ENCODE data around the gene SMARCD2.
"Not testable (repeated sequence)": the region's sequence is repeated elsewhere in the genome, so short reads cannot be mapped to it uniquely, and the experiment has no call there.

- TF ChIP-seq CTCF, POLR2A (IDR thresholded peaks at IDR 0.05): not testable (repeated sequence)
Measured at GRCh38 chr17:63856425-63856824, 13.9 kb upstream of the SMARCD2 start.
